T-helper 9 cell (primary cell): ENCODE measurements around the gene TENM4.
"Not testable (repeated sequence)": the region's sequence is repeated elsewhere in the genome, so short reads cannot be mapped to it uniquely, and the experiment has no call there.

ENCODE experiments used
- DNase-seq: peaks from one replicate; pipeline ENCODE4 v3.0.0-alpha.2; 2020

TENM4 gene

GRCh38 chr11:78996007-78996406 lies 444.8 kb downstream of the TENM4 start:
- no peak for DNase-seq

- no peak for DNase-seq
Observed at GRCh38 chr11:78995171-78995570, 445.7 kb downstream of the TENM4 start.

GRCh38 chr11:78993802-78994430 lies 446.9 kb downstream of the TENM4 start:
- no peak for DNase-seq

GRCh38 chr11:78991681-78992080 lies 449.1 kb downstream of the TENM4 start:
- no peak for DNase-seq

- no peak for DNase-seq
Observed at GRCh38 chr11:78990261-78990660, 450.6 kb downstream of the TENM4 start.

GRCh38 chr11:78987748-78988147 lies 453.1 kb downstream of the TENM4 start:
- no peak for DNase-seq

GRCh38 chr11:78986305-78986704 lies 454.5 kb downstream of the TENM4 start:
- DNase-seq, result no peak

GRCh38 chr11:78985663-78986062 lies 455.2 kb downstream of the TENM4 start:
- DNase-seq, result no peak

- no peak for DNase-seq
Observed at GRCh38 chr11:78982473-78982872, 458.4 kb downstream of the TENM4 start.

GRCh38 chr11:78981153-78981552 lies 459.7 kb downstream of the TENM4 start:
- DNase-seq, result no peak

GRCh38 chr11:78978831-78979230 lies 462.0 kb downstream of the TENM4 start:
- no peak for DNase-seq

GRCh38 chr11:78977848-78978247 lies 463.0 kb downstream of the TENM4 start:
- DNase-seq, result not testable (repeated sequence)

GRCh38 chr11:78977009-78977408 lies 463.8 kb downstream of the TENM4 start:
- DNase-seq, result no peak

- no peak for DNase-seq
Observed at GRCh38 chr11:78975081-78975480, 465.7 kb downstream of the TENM4 start.

- DNase-seq, result no peak
Observed at GRCh38 chr11:78973876-78974275, 467.0 kb downstream of the TENM4 start.

- no peak for DNase-seq
Observed at GRCh38 chr11:78972590-78972989, 468.2 kb downstream of the TENM4 start.

- DNase-seq, result no peak
Observed at GRCh38 chr11:78972177-78972576, 468.7 kb downstream of the TENM4 start.

GRCh38 chr11:78967811-78968210 lies 473.0 kb downstream of the TENM4 start:
- no peak for DNase-seq

- DNase-seq, result no peak
Observed at GRCh38 chr11:78965432-78965831, 475.4 kb downstream of the TENM4 start.

GRCh38 chr11:78961937-78962701 lies 478.7 kb downstream of the TENM4 start:
- DNase-seq, result no peak

GRCh38 chr11:78961247-78961646 lies 479.6 kb downstream of the TENM4 start:
- DNase-seq, result no peak

GRCh38 chr11:78958444-78958843 lies 482.4 kb downstream of the TENM4 start:
- no peak for DNase-seq

GRCh38 chr11:78957476-78958245 lies 483.2 kb downstream of the TENM4 start:
- no peak for DNase-seq

- no peak for DNase-seq
Observed at GRCh38 chr11:78954696-78955095, 486.1 kb downstream of the TENM4 start.
